ENCODE data around the gene DNAJC3. TPM values are rescaled to one million over a fixed set of nuclear protein-coding genes. Genes with fewer than 3 reads are reported as not detected.

The DNAJC3 gene
- total and polyA plus RNA-seq, 9 of the 15 experiments (the other 6 are each of a cell fraction or from before 2014, with no cell fraction given), result 7.8 to 21.8 (median 10.4) TPM

DNA sequence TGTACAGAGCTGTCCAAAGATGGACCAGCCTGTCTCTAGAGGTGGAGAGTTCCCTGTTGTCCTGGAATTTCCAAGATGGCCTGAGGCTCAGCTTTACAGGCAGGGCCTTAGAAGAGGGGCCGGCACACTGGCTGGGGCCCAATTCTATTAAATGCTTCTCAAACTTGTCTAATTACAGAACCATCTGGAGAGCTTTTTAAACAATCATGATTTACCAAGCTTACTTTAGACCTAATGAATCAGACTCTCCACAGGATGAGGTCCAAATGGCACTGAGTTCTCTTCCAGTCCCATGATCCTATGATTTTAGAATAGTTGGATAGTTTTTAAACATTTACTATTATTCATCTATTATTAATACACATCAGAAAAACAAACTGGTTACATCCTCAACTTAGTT is 123.5 kb downstream of the DNAJC3 start (continued):
- TF ChIP-seq, protein P1, sequence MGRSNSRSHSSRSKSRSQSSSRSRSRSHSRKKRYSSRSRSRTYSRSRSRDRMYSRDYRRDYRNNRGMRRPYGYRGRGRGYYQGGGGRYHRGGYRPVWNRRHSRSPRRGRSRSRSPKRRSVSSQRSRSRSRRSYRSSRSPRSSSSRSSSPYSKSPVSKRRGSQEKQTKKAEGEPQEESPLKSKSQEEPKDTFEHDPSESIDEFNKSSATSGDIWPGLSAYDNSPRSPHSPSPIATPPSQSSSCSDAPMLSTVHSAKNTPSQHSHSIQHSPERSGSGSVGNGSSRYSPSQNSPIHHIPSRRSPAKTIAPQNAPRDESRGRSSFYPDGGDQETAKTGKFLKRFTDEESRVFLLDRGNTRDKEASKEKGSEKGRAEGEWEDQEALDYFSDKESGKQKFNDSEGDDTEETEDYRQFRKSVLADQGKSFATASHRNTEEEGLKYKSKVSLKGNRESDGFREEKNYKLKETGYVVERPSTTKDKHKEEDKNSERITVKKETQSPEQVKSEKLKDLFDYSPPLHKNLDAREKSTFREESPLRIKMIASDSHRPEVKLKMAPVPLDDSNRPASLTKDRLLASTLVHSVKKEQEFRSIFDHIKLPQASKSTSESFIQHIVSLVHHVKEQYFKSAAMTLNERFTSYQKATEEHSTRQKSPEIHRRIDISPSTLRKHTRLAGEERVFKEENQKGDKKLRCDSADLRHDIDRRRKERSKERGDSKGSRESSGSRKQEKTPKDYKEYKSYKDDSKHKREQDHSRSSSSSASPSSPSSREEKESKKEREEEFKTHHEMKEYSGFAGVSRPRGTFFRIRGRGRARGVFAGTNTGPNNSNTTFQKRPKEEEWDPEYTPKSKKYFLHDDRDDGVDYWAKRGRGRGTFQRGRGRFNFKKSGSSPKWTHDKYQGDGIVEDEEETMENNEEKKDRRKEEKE (IDR thresholded peaks at IDR 0.05; ENCODE audit: borderline replicate concordance in 1 of 2, control insufficient read depth in 1 of 2, low read depth in 2 of 2, low read length in 1 of 2), result no peak

DNA sequence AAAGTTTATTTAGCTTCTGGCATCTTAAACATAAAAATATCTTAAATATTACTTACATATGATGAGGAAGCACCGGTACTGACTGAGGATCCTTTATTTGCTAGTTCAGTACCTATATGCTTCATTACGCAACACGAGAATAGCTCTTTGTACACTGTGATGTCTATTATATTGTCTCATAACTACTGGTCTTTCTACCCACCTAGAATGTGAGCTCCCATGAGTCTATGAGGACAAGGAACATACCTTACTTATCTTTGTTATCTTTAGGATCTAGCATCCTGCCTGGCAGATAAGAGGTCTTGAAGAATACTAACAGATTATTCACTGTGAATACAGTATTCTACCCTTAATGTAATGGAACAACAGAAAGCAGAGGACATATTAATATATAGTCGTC is 124.9 kb downstream of the DNAJC3 start:
- Histone ChIP-seq H3K9me1 (ENCODE audit: control insufficient read depth, insufficient read depth, low read length) (no peaks in the 10 kb centered on the region), H3K9ac (ENCODE audit: insufficient read depth in 1 of 2, low read depth in 2 of 2, low read length in 2 of 2) (no peak overlapping the region), H3K9me3 (replicated peaks; ENCODE audit: control insufficient read depth, insufficient read depth, low read depth, low read length) (no peaks in the 10 kb centered on the region), H3K79me2 (ENCODE audit: control insufficient read depth, insufficient read depth, low read length) (no peaks in the 10 kb centered on the region), H3K36me3 (ENCODE audit: control insufficient read depth, insufficient read depth, low read length) (no peaks in the 10 kb centered on the region; the same call in 2 of the 3 replicates), H4K20me1 (replicated peaks; ENCODE audit: control insufficient read depth, insufficient read depth, low read length) (no peaks in the 10 kb centered on the region), H3K27me3 (ENCODE audit: control insufficient read depth in 2 of 2, insufficient read depth in 2 of 2, low read length in 2 of 2) (no peaks in the 10 kb centered on the region), H3K4me2 (ENCODE audit: insufficient read depth, low read length) (no peak overlapping the region), H3K4me3 (no peak overlapping the region), H3K27ac (ENCODE audit: extremely low read depth, low read depth, low read length) (no peak overlapping the region), H2AFZ (ENCODE audit: low read depth, low read length) (no peak overlapping the region), H3K4me1 (replicated peaks in 1 of 2; ENCODE audit: control insufficient read depth in 2 of 2, insufficient read depth in 2 of 2, low read length in 2 of 2) (no peaks in the 10 kb centered on the region)
- TF ChIP-seq ZNF3 (CRISPR knock-in tag; IDR thresholded peaks at IDR 0.05), result no peak
- peak; percentile 63 for TF ChIP-seq CEBPB (tag; IDR thresholded peaks at IDR 0.05)
- no peak for TF ChIP-seq CEBPG (CRISPR knock-in tag; IDR thresholded peaks at IDR 0.05)
- 0 out of 4 replicates have a peak, but pooled peaks of 1 of the 2 experiments have one; percentile 18 for TF ChIP-seq CEBPG (tag; conservative IDR thresholded peaks at IDR 0.05 in 1 of 2, IDR thresholded peaks at IDR 0.05 in 1 of 2)
- 92% methylated on average over 4 of the region's 4 CpGs for WGBS (ENCODE audit: insufficient coverage, low coverage, missing lambda C conversion rate)
- in situ Hi-C loops (cut with MboI) (no loop called here), intact Hi-C loops (cut with micrococcal nuclease) (no loop called here)
- CTCF ChIA-PET (ENCODE audit: low intra/inter-chr PET ratio), result no interaction called here
- no peak for DNase-seq (ENCODE audit: extremely low read depth in 1 of 4, low spot score in 3 of 4)
- no peak for FAIRE-seq
- POLR2A ChIA-PET, result no interaction called here
- no peak for ATAC-seq
- no TSS peak for BruUV-seq (replicated peaks)

All from K562 (cell line).